Hepatocyte (in vitro differentiated cells): Measurements from ENCODE around the gene ITGA8. TPM values are rescaled to one million over a fixed set of nuclear protein-coding genes. Genes with fewer than 3 reads are reported as not detected.

Source experiments
- DNase-seq: peaks from one replicate; pipeline ENCODE4 v3.0.0-alpha.2; 2016; ENCODE audit warnings: low spot score
- H2AFZ ChIP-seq: fragments of 200-600 bp; sonication (generic); 2 replicates; pipeline ENCODE4 v1.6.0; 2016; ENCODE audit warnings: antibody characterized with exemption, mild to moderate bottlenecking
- H3K27ac ChIP-seq: fragments of 200-600 bp; sonication (generic); 2 replicates; pipeline ENCODE4 v1.5.1; 2016; ENCODE audit warnings: mild to moderate bottlenecking
- H3K27me3 ChIP-seq: fragments of 200-600 bp; sonication (generic); 2 replicates; pipeline ENCODE4 v1.6.1; 2016
- H3K36me3 ChIP-seq: fragments of 200-600 bp; sonication (generic); replicated peaks from 2 replicates; pipeline ENCODE4 v1.5.1; 2016; ENCODE audit warnings: low read depth; ENCODE audit not compliant: insufficient read depth
- H3K4me1 ChIP-seq: fragments of 200-600 bp; sonication (generic); 2 replicates; pipeline ENCODE4 v1.5.1; 2016; ENCODE audit warnings: mild to moderate bottlenecking, moderate library complexity; ENCODE audit not compliant: insufficient read depth
- H3K4me2 ChIP-seq: fragments of 200-600 bp; sonication (generic); 2 replicates; pipeline ENCODE4 v1.6.0; 2016
- H3K4me3 ChIP-seq: fragments of 200-600 bp; sonication (generic); 2 replicates; pipeline ENCODE4 v1.5.1; 2016; ENCODE audit warnings: mild to moderate bottlenecking
- H3K79me2 ChIP-seq: fragments of 200-600 bp; sonication (generic); 2 replicates; pipeline ENCODE4 v1.6.0; 2017; ENCODE audit warnings: mild to moderate bottlenecking
- H3K9me2 ChIP-seq: fragments of 200-600 bp; sonication (generic); replicated peaks from 2 replicates; pipeline ENCODE4 v1.6.0; 2017; ENCODE audit warnings: mild to moderate bottlenecking; ENCODE audit not compliant: insufficient read depth
- H3K9me3 ChIP-seq: fragments of 200-600 bp; sonication (generic); 2 replicates; pipeline ENCODE4 v1.5.1; 2016; ENCODE audit warnings: low read depth, mild to moderate bottlenecking
- H4K20me1 ChIP-seq: fragments of 200-600 bp; sonication (generic); 2 replicates; pipeline ENCODE4 v1.6.0; 2016; ENCODE audit warnings: mild to moderate bottlenecking; ENCODE audit not compliant: insufficient read depth, poor library complexity, severe bottlenecking
- EZH2 ChIP-seq: fragments of 200-600 bp; sonication (generic); IDR thresholded peaks from 2 replicates; pipeline ENCODE4 v1.6.1; 2016; ENCODE audit warnings: antibody characterized with exemption, mild to moderate bottlenecking, borderline replicate concordance
- EZH2phosphoT487 ChIP-seq: fragments of 200-600 bp; sonication (generic); IDR thresholded peaks from one replicate; pipeline ENCODE4 v1.6.1; 2018; ENCODE audit warnings: antibody characterized with exemption, mild to moderate bottlenecking, low read depth, moderate library complexity; ENCODE audit not compliant: unreplicated experiment, severe bottlenecking
- WGBS: methylation state at CpG from one replicate; pipeline ENCODE4 v1.1.6; 2016; ENCODE audit warnings: low lambda C conversion rate; ENCODE audit errors: missing lambda C conversion rate; 5-methylcytosine and 5-hydroxymethylcytosine counted together
- polyA plus RNA-seq: library from polyadenylated mRNA; unstranded; fragments of >200 nt; fragmentation: Nextera tagmentation; extraction: Ambion mirVana; gene quantifications from 2 replicates; pipeline ENCODE4 v1.2.1, GENCODE V29; 2016
- total RNA-seq: library from RNA; depleted of rRNA; stranded (reverse); fragments of >200 nt; gene quantifications from 2 replicates; pipeline ENCODE4 v1.2.3, GENCODE V29; 2014
- TF ChIP-seq, protein P1 (sequence below): fragments of 200-600 bp; sonication (generic); IDR thresholded peaks from 2 replicates; pipeline ENCODE4 v1.5.1; 2016; ENCODE audit warnings: antibody characterized with exemption, mild to moderate bottlenecking; ENCODE audit not compliant: poor library complexity

ITGA8 gene
- total and polyA plus RNA-seq, 2 experiments from 2014 or later, result 2.9 to 16.8 TPM

GRCh38 chr10:15710455-15710854 is 9.3 kb downstream of the ITGA8 start:
- no peaks in the 10 kb centered on the region for H3K9me2 ChIP-seq
- H3K4me3 ChIP-seq, result no peak overlapping the region
- 82% methylated on average over 5 of the region's 5 CpGs for WGBS
- H3K4me1 ChIP-seq, result no peaks in the 10 kb centered on the region
- H2AFZ ChIP-seq, result no peak overlapping the region
- DNase-seq, result no peak
- no peaks in the 10 kb centered on the region for H3K9me3 ChIP-seq
- TF ChIP-seq, protein P1, sequence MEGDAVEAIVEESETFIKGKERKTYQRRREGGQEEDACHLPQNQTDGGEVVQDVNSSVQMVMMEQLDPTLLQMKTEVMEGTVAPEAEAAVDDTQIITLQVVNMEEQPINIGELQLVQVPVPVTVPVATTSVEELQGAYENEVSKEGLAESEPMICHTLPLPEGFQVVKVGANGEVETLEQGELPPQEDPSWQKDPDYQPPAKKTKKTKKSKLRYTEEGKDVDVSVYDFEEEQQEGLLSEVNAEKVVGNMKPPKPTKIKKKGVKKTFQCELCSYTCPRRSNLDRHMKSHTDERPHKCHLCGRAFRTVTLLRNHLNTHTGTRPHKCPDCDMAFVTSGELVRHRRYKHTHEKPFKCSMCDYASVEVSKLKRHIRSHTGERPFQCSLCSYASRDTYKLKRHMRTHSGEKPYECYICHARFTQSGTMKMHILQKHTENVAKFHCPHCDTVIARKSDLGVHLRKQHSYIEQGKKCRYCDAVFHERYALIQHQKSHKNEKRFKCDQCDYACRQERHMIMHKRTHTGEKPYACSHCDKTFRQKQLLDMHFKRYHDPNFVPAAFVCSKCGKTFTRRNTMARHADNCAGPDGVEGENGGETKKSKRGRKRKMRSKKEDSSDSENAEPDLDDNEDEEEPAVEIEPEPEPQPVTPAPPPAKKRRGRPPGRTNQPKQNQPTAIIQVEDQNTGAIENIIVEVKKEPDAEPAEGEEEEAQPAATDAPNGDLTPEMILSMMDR, result no peak
- TF ChIP-seq EZH2phosphoT487 (no peak), EZH2 (no peak)
- no peaks in the 10 kb centered on the region for H3K79me2 ChIP-seq
- H3K27ac ChIP-seq, result no peak overlapping the region
- no peaks in the 10 kb centered on the region for H3K36me3 ChIP-seq
- no peaks in the 10 kb centered on the region for H3K27me3 ChIP-seq
- H4K20me1 ChIP-seq, result no peaks in the 10 kb centered on the region
- H3K4me2 ChIP-seq, result no peak overlapping the region

GRCh38 chr10:15705298-15705697 is 14.4 kb downstream of the ITGA8 start:
- Histone ChIP-seq H3K4me1 (no peaks in the 10 kb centered on the region), H2AFZ (no peak overlapping the region), H3K27ac (no peak overlapping the region), H3K27me3 (no peaks in the 10 kb centered on the region), H3K4me2 (no peak overlapping the region), H3K9me2 (no peaks in the 10 kb centered on the region), H3K9me3 (no peaks in the 10 kb centered on the region), H4K20me1 (no peaks in the 10 kb centered on the region), H3K4me3 (no peak overlapping the region), H3K79me2 (no peaks in the 10 kb centered on the region), H3K36me3 (no peaks in the 10 kb centered on the region)
- WGBS, result 94% methylated on average over 1 of the region's 1 CpG
- TF ChIP-seq, protein P1, result no peak
- TF ChIP-seq EZH2 (no peak), EZH2phosphoT487 (no peak)
- DNase-seq, result no peak

- Histone ChIP-seq H3K27me3 (no peaks in the 10 kb centered on the region), H3K27ac (no peak overlapping the region), H3K9me3 (no peaks in the 10 kb centered on the region), H3K9me2 (no peaks in the 10 kb centered on the region), H3K36me3 (no peaks in the 10 kb centered on the region), H2AFZ (no peak overlapping the region), H3K79me2 (no peaks in the 10 kb centered on the region), H4K20me1 (no peaks in the 10 kb centered on the region), H3K4me2 (no peak overlapping the region), H3K4me1 (no peaks in the 10 kb centered on the region), H3K4me3 (no peak overlapping the region)
- WGBS, result 76% methylated on average over 2 of the region's 2 CpGs
- DNase-seq, result no peak
- TF ChIP-seq EZH2phosphoT487 (no peak), EZH2 (no peak)
- TF ChIP-seq, protein P1, result no peak
Measured at GRCh38 chr10:15704581-15704968, 15.1 kb downstream of the ITGA8 start.

GRCh38 chr10:15703944-15704580 is 15.7 kb downstream of the ITGA8 start:
- no peaks in the 10 kb centered on the region for H3K27me3 ChIP-seq
- H3K27ac ChIP-seq, result no peak overlapping the region
- no peaks in the 10 kb centered on the region for H3K4me1 ChIP-seq
- no peaks in the 10 kb centered on the region for H3K36me3 ChIP-seq
- no peaks in the 10 kb centered on the region for H3K79me2 ChIP-seq
- no peak overlapping the region for H3K4me3 ChIP-seq
- no peak for TF ChIP-seq EZH2
- TF ChIP-seq, protein P1, result no peak
- no peak for TF ChIP-seq EZH2phosphoT487
- DNase-seq, result no peak
- no peaks in the 10 kb centered on the region for H4K20me1 ChIP-seq
- H2AFZ ChIP-seq, result no peak overlapping the region
- no peaks in the 10 kb centered on the region for H3K9me3 ChIP-seq
- 87% methylated on average over 4 of the region's 4 CpGs for WGBS
- no peaks in the 10 kb centered on the region for H3K9me2 ChIP-seq
- no peak overlapping the region for H3K4me2 ChIP-seq
